Bone marrow (tissue), 2 donors: ENCODE results near the gene KCNA3.

Experiments used
- DNase-seq, 2 donors: peaks; one replicate each; lab custom pipeline; 2025; lab: John Stamatoyannopoulos, UW

Gene KCNA3

DNA sequence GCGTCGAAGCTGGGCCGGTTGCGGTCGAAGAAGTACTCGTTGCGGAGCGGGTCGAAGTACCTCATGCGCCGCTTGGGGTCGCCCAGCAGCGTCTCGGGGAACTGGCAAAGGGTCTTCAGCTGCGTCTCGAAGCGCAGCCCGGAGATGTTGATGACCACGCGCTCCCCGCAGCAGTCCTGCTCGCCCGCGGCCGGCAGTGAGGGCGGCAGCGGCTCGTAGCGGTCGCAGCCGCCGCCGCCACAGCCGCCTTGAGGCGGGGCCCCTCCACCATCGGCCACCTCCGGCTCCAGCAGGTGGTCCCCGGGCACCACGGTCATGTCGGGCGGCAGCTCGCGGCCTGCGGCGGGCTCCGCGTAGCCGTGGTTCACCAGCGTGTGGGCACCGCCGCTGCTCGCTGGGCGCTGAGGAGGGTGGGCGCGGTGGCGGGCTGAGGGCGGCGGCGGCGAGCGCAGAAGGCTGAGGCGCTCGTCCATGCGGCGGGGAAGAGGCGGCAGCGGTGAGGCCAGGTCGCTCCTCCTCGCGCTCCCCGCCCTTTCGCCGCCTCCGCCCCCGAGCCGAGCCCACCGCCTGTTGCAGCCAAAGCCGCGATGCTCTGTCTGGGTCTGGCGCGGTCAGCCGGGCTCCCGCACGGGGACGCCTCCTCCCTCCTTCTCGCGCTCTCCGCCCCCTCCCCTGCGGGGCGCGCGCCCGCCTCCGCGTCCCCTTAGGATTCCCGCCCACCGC is at the start of gene KCNA3:
TSS of gene KCNA3 (minus strand) at position 604 of the 723 bp plus-strand sequence. CDS start at position 473, 131 bp downstream.
- DNase-seq = peak in 1 of 2 donors; percentile 46

DNA sequence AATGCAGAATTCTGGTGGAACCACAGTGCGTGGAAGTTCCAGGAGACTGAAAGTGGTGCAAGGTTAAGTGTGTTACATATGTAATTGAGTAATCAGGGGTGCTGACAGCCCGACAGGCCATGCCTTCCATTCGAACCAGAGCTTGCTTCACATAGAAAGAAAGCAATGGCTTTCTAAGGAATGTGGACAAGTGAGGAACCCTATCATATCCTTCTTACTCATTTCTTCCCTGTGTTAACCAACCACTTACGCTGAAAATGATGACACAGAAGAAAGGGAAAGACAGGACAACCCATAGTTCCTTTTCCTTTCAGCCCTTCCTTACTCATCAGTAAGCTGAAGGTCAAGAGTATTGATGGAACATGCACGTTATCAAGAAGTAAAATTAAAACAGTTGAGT is 48.1 kb upstream of the KCNA3 start:
- DNase-seq = no peak

DNA sequence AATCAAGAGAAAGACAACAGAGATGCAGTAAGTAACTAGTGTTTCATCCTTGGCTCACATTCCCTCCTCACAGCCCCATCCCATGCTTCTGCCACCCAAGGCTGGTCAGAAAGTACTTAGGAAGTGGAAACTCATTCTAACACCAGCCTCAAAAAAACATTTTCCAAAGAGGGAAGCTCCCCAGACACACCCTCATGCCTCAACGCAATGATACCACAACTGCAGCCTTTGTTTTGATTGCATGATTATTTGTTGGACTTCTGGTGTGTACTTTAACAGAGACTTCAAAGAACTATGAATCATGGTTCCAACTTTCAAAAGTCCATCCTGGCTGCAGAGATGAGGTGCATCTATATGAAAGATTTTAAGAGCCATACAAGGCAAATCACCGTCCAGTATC is 45.2 kb upstream of the KCNA3 start:
- no peak for DNase-seq

DNA sequence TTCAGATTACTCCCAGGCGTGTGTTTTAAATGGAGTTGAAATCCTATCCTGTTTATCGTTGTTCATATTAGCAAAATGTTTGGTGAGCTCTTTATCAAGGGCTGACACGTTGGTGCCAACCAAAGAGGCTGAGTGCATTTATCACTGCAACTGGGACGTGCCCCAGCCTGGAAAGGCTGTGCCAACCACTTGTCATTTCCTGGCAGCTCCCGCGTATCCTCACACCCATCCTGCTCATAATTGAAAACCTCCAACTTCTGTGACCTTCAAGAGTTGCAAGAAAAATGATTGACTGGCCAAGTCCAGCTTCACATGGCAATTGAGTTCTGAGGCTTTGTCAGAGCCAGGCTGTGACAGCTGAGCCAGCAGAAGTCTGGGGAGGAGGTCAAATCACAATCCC is 43.7 kb upstream of the KCNA3 start:
- DNase-seq = no peak

DNA sequence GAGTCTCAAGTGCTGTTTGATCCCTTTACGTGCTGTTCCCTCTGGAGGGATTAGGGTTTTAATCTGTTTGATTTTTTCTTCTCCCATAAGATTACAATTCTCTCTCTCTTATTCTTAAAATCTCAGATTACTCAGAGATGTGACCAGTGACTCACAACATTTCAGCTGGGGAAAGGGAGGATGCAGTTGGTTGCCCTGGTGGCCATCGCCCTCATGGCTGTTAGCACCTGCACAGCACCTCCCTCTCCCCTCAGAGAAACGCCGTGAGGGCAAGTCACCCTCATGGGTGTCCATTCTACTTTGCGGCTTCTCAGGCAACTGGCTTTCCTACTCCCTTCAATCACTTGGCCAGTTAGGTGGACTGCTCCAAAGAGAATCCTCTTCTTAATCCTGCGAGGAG is 42.4 kb upstream of the KCNA3 start:
- no peak for DNase-seq

DNA sequence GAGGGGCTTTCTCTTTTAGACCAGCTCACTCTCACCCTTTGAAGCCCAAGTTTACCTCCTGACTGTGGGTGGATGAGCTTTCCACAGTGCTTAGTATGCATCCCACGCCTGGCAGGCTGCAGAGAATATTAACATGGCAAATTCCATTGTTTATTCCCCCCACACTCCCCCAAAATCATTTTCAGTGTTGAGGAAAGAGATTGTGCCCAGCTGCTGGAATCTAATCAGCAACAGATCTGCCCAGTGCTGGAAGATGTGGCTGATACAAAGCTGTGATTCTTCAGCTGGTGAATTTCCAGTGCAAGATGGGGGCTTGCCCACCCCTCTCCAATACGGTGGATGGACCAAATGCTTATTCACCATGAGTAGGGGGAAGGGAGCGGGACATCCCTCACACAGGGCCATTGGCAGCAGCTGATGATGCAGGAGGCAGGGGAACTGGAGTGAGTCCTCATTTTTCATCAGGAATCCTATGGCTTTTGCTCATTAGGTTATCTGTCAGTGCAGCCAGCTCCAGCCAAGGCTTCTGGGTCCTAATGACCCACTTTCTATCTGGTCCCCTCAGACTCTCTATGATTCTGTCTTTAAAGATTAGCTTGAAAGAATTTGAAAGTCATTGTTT is 39.7 kb upstream of the KCNA3 start:
- DNase-seq = no peak

DNA sequence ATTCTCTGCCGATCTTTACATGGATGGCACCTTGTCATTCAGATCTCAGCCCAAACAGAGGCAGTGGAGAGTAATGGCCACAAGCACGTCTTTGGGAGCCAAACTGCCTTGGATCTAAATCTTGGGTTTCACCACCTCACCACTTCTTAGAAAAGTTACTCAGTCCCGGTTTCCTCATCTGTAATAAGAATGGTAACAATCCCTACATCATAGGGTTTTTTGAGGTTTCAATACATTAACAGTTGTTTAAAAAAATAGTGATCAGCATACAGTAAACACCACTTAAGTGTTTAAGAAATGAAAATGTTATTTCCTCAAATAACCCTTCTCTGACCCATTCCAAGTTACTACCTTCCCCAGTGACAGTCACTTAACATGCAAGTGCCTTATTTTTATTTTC is 38.5 kb upstream of the KCNA3 start:
- no peak for DNase-seq

DNA sequence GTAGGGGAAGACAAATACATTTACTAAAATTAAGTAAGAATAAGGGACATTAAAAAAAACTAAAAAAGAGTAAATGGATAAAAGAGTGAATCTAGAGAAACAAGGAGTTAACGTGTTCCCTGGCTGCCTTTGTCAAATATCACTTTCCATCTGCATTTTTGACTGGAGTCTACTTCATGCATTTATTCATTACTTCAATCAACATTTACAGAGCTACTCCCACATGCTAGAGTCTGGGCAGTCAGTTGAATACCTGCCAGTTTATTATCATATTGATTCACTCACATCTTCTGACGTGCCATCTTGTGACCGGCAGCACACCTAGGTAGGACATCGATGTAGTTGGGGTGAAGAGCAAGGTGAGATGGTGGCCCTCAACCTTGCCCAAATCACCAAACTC is 35.6 kb upstream of the KCNA3 start:
- no peak for DNase-seq

DNA sequence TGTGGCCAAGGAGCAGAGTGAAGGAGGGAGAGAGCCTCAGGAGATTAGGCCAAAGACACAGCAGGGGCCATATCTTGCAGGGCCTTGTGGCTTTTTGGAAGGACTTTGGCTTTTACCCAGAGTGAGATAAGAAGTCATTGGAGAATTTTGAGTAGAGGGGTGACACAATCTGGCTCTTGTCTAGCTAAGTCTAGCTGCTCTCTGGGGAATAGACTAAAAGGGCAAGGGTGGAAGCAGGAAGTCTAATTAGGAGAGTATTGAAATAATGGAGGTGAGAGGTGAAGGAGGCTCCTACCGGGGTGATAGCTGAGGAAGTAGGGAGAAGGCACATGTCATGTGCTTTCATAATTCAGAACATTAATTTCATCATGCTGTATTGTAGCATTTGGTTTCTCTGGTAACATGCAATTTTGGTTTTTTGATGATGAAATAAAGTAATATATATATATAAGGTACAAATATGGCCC is 34.3 kb upstream of the KCNA3 start:
- no peak for DNase-seq

DNA sequence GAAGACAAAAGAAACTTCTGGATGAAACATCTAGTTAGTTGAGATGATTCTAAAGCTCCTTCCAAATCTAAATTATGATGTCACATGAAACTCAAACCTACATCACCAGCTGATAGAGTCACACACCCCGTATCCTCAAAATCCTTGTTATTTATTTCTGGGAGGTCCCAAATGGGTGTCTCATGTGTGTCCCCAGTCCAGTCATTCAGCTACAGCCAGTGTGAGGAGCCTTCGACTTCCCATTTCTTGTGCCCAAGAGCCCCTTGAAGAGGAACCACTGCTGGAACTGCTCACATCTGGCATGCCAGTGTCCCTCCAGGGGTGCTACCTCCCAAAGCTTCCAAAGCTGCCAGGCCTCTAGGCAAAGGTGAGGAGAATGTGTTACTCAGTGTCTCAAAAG is 32.5 kb upstream of the KCNA3 start:
- DNase-seq = no peak

DNA sequence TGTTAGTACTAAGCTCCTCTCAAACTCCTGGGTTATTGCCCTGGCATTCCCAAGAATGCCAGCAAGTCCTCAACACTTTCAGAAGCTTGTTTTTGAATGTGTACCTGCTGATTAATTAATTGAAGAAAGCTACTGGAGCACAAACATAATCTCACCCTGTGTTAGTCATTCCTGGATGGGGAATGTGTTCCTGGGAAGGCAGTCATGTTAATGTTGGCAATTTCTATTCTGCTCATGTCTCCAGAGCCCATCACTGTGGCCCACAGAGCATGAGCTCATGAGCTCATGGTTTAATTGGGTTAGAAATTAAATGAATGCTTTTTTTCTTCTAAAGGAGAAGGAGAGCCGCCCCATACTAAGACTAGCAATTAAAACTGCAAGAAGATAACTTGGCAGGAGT is 31.9 kb upstream of the KCNA3 start:
- DNase-seq = no peak

DNA sequence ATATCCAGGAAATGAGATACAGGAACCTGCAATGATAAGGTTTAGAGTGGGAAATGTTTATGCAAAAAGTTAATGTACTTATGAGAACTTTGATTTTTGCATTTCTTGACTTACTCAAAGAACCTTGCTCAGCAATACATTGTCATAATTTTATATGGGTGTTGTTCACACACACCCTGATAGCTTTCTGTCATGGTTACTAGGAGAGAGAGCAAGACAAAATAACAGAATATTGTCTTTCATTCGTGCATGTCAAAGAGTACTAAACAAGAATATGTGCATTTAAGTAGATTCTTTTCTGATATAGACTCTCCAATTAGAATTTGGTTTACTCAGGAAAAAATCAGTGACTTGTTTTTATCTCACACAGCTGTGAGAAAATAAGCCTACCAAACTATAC is 27.5 kb upstream of the KCNA3 start:
- DNase-seq = no peak

DNA sequence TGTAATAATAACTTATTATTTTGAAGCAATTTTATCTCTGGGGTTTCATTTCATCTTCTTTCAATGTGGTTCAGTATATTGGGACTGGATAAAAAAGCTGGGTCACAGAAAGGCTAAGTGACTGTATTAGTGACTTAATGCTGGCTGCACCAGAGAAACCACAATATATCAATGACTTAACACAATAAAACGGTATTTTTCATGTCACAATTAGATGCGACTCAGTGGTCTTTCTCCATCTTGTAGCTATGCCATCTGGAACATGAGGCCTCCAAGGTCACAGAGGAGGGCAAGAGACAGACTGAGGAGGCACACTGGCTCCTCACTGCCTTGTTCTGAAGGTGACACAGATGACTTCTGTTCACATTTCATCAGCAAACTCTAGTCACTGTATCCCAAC is 26.0 kb upstream of the KCNA3 start:
- no peak for DNase-seq

DNA sequence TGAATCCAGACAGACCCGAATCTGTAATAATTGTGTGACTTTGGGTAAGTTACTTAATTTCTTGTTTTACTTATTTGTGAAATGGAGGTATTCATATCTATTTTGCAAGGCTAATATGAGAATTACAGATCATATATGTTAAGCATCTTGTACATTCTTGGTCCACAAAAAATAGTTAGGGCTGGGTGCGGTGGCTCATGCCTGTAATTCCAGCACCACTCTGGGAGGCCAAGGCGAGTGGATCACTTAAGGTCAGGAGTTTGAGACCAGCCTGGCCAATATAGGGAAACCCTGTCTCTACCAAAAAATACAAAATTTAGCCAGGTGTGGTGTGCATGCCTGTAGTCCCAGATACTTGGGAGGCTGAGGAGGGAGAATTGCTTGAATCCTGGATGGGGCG is 22.9 kb upstream of the KCNA3 start:
- DNase-seq = no peak

DNA sequence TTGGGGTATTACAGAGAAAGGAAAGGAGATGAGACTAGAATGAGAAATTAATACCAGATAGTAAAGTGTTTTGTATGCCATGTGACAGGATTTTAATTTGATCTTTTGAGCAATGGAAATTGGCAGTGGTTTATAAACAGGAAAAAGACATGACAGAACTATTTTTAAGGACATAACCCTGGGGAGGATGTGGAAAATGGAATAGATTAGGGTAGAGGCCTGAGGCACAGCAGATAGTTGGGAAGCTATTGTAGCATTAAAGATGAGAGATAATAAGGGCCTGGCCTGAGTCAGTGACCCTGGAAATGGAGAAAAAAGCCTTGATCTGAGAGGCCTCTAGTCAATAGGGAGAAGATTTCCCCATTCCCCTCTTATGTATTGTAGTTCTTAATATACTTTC is 22.1 kb upstream of the KCNA3 start:
- DNase-seq = no peak

DNA sequence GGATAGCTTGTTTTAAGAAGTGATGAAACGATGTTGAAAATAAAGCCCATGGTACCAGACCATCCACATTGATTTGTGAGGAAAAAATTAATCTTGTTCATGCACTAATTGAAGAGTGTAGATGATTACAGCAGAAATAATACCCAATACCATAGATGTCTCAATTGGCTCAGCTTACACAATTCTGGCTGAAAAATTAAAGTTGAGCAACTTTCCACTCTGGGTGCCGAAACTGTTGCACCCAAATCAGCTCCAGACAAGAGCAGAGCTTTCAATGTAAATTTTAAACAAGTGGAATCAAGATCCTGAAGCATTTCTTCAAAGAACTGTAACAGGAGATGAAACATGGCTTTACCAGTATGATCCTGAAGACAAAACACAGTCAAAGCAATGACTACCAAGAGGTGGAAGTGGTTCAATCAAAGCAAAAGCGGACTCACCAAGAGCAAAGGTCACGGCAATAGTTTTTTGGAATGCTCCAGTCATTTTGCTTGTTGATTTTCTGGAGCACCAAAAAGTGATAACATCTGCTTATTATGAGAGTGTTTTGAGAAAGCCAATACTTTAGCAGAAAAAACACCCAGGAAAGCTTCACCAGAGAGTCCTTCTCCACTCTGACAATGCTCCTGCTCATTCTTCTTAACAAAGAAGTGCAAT is 16.1 kb upstream of the KCNA3 start:
- DNase-seq = no peak

DNA sequence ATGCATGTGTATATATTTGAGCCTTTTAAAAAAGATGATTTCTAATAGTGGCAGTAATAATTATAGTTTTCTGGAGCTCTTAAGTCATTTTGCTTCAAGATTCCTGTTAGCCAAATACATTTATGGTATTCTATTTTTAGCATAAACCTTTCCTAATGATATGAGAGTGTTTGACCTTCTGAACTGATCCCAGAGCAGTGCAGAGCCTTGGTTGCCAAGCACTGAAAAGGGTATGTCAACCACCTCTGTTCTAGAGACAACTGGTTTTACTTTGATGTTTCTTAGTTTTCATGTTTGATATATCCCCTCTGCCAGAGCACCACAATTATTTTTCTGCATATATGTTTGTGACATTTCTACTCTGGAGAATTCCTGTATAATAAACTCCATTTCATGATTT is 15.1 kb upstream of the KCNA3 start:
- no peak for DNase-seq

DNA sequence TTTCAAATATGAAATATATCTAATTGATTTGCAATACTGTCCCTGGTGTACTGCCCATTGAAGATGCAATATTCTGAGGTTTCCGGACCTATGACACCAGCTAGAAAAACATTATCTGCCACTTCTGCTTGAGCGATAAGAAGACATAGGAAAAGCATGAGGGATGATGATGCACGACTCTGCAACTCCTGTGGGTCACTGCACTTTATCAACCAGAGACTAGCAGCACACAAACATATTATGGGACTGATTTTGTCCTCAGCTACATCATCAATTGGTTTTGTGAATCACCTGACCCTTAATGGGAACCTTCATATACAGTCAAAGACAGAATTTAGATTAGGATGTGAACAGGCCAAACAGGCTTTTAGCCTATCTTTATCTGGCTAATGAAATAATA is 13.8 kb upstream of the KCNA3 start:
- DNase-seq = no peak

DNA sequence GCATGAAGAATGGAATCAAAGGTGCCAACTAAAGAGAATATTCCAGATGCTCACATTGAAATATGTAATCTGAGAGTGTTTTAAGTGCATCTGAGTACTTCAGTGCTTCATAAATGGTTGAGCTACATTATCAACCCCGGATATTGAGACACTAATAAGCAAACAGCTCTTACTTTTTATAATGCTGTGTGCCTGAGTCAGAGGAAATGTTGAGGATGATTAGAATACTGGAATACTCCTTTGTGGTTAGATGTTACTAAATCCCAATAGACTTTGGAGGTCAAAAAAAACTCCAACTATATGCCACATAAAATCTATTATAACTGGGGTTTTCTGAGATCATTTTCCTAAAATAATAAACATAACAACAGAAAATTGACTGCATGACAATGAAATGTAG is 12.5 kb upstream of the KCNA3 start:
- no peak for DNase-seq

DNA sequence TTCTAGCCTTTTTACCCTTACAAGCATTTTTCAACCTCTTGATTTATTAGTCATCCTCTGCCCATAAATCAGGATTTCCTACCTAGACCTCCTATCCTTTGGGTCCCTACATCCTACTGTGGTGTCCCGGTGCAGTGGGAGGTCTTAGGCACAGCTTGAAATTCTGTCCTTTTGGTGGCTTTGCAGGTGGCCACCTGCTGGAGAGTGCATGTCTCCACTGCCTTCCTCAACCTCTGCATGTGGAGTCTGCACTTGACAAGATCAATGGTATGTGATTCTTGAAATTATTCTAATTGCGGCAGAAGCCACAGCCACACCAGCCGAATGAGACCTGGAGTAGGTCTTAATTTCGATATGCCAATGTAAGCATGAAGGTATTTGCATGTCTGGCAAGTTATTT is 11.4 kb upstream of the KCNA3 start:
- DNase-seq = no peak

DNA sequence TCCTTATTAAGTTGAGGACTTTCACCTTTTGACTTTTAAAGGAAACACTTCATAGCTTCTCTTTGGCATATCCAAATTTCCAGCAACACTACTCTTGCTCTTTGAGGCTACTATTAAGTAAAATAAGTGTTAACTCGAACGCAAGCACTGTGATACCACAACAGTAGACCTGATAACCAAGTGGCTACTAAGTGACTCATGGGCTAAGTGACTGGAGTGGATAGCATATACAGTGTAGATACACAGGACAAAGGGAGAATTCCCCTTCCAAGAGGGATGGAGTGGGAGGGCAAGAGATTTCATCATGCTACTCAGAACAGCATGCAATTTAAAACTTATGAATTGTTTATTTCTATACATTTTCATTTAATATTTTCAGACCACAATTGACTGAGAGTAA is 9.8 kb upstream of the KCNA3 start:
- DNase-seq = no peak

DNA sequence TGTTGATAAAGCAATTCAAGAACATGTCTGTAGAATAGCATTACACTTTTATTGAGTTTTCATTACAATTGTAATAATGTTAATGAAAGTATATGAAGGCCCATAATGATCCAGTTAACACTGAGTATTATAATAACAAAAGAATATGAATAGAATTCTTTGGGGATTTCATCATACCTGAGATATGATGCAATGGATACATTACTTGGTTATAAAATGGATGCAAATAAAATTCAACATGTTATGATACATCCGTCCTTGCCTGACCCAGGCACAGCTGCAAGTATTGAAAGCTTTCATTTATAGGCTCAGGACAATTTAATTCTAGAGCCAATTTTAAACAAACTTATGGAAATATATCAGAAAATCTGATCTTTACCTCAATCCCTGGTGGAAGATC is 8.2 kb upstream of the KCNA3 start:
- no peak for DNase-seq

DNA sequence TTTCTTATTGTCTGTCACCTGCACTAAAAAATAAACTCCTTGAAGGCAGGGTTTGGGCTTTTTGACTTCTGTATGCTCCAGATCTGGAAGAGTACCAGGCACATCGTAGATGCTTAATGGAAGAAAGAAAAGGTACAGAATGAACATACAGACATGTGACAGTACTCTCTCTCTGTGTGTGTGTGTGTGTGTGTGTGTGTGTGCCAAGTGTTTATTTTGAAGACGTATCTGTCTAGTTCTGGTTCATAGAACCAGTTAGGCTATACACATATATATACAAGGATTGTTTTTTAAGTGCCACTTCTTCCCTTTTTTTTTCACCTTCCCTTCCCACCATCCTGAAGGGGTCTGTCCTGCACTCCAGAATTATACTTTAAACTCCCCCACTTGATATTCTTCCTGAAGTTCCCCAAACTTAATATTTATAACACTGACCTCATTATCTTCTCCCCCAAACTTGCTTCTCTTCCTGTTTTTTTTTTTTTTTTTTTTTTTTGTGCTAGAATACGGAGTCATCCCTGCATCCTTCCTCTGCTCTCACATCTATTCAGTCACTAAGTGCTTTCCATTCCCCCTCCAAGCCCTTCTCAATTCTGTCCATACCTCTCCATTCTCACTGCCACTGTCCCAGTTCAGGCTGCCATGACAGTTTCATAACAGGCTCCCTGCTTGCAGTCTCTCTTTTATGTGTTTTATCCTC is 5.4 kb upstream of the KCNA3 start:
- DNase-seq = peak in 1 of 2 donors; percentile 43
